Germinal center (tissue), 1 donor: ENCODE data around the gene ARHGEF4.
A peak's percentile ranks its signal among the peaks of the same experiment; 100 is the strongest.

ENCODE experiments used
- DNase-seq: peaks from one replicate; pipeline ENCODE4 v3.0.0; 2012; ENCODE audit warnings: mixed read lengths, low spot score

ARHGEF4 gene

GRCh38 chr2:130818809-130819208 lies 17.9 kb upstream of the ARHGEF4 start:
- DNase-seq, result no peak

DNA sequence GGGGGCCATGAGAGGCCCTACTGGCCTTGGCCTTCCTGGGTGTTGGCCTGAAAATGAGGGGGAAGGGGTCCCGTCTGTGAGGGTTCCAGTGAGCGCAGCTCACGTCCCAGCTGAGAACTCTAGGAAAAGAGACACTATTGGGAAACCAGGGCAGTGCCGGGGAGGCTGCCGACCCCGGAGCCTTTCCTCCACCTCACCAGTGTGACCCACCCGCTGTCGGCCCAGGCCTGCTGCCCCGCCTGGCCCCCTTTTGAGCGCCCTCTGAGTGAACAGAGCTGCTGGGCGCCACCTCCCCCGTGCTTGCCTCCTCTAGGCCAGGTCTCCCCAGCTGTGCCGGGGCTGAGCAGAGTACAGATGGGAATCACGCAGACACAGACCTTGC lies 17.5 kb upstream of the ARHGEF4 start:
- no peak for DNase-seq

DNA sequence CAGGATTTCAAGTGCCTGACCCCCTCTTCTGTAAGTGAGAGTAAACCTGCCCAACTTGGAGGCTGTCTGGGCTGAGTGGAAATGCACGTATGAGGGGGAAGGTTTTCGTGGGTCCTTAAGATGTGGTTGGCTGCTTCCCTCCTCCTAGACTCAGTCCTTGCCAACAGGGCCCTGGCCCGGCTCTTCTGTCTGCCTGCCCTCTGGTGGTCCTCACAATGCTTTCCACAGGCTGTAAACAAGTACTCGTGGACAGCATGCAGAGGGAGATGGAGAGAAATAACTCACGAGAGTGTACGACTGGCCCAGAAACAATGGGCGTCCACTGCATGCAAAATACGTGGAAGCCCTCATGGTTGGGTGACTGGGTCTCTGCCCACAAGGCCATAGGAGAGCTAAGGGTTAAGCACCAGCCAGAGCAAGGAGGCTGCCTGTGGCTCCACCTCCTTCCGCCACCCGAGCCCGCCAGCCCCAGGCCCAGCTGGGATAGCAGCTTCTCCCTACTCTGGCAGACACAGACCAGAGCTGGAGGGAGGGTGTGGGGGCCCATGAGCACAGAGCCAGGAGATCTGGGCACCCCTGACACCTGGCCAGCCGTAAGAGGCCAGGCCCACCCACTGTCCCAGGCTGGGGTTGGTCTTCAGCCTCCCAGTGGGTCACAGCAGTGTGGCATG lies 17.0 kb upstream of the ARHGEF4 start:
- DNase-seq, result no peak

DNA sequence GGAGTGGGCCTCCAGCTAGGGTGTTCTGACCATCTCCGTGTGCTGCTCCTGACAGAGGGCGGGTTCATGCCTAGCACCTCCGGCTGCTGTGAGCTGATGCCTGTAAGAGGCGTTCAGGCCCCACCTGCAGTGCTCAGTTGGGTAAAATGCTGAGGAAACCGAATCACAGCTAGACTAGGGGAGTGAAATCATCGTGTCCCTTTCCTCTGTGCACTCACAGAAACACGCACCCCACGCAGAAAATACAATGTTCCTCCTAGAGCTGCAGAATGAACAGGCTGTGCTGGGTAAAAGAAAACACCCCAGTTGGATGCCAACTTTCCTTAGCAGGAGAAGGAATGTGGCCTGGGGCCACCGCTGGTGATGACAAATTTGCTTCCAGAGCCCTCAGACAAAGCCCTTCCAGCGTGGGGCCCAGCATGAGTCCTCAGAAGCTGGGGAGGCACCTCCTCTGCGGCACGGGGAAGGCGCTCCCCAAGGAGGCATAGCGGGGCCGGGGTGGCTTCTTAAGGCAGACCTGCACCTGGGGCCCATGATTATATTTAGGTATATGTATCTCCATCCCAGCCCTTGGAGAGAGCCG lies 16.3 kb upstream of the ARHGEF4 start:
- no peak for DNase-seq

DNA sequence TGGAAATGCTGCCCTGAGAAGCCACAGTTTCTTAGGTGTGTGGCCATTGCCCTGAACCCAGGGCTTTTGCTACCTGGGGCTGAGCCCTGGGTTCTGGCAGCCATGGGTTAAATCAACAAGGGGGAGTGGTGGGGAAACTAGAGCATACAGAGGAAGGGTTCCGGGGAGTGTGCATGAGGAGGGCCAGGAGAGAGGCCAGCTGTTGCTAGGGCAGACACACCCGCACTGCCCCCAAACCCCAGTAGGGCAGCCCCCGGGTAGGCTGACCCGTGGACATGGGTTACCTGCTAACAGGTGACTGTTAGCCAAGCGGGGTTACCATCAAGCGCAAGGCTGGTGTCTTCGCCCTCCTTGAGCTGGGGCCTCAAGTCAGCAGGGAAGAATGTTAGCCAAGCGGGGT lies 14.8 kb upstream of the ARHGEF4 start:
- no peak for DNase-seq

GRCh38 chr2:130822766-130823165 lies 13.9 kb upstream of the ARHGEF4 start:
- no peak for DNase-seq

GRCh38 chr2:130823171-130823885 lies 13.4 kb upstream of the ARHGEF4 start:
- DNase-seq, result no peak

DNA sequence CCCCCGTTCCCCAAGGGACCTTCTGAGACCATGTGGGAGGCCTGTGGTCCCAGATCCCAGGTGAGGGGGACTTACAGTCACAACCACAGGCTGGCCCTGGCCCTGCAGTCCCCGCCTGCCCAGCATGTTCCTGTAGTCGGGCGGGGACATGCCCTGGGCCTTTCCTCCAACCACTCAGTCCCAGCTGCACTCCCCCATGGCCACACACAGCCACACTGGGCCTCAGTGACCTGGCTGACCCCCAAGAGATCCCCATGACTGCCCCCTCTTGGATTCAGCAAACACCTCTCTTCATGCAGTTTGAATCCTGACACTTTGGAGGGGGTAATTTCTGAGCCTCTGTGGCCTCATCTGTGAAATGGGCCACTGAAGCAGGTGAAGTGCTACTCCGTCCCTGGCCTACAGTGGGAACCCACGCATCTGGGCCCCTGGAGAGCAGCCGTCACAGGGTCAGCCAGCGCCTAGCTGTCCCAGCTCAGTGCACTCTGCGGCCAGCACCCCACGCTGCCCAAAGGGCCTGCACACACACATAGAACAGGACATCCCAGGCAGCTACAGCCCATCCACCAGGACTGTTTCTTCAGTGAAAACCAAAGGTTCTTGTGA lies 12.7 kb upstream of the ARHGEF4 start:
- DNase-seq, result no peak

DNA sequence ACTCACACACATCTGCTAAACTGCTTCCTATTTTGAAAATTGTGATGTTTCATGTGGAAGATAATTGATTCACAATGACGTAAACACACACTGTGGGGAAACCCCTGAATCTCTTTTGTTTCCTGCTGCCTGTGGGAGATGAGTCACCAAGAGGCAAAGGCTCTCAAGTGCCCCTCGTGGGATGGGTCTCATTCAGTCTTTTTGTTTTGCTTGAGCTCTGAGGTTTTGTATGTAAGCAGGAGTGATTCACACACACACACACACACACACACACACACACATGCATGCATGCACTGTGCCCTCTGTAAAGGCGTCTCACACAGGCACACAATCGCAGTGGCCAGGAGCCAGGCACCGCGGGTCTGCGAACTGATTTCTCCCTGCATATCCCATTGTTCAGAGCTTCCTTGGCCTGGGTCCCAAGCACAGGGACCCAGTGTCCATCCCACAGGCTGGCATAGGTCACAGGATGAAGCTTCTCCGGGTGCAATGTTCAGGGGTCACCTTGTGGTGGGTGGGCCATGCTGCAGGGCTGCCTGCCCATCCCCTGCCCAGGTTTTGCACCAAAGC lies 12.1 kb upstream of the ARHGEF4 start:
- DNase-seq, result peak; percentile 44

GRCh38 chr2:130825231-130825965 lies 11.3 kb upstream of the ARHGEF4 start:
- no peak for DNase-seq

GRCh38 chr2:130825966-130826253 lies 10.8 kb upstream of the ARHGEF4 start:
- DNase-seq, result no peak

- no peak for DNase-seq
These were observed 10.3 kb upstream of the ARHGEF4 start for GRCh38 chr2:130826419-130826818.

GRCh38 chr2:130826821-130827501 lies 9.8 kb upstream of the ARHGEF4 start:
- no peak for DNase-seq

- no peak for DNase-seq
These were observed 9.0 kb upstream of the ARHGEF4 start for GRCh38 chr2:130827502-130828251.

DNA sequence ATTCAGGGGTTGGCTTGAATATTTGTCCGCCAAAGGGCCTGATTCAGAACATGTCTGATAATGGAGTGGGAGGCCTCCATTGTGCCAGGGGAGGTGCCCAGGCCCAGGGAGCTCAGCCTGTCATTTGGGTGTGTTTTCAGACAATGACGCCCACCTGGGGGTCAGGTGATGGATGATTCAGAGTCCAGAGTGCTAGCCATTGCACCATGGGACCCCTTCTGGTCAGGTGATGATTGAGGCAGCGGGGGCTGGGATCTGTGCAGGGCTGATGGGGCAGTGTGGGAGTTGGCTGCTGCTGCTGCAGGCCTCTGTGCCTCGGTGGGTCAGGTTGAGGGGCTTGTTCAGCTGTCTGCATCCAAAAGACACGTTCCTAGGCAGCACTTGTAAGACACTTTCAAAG lies 8.3 kb upstream of the ARHGEF4 start:
- DNase-seq, result no peak

DNA sequence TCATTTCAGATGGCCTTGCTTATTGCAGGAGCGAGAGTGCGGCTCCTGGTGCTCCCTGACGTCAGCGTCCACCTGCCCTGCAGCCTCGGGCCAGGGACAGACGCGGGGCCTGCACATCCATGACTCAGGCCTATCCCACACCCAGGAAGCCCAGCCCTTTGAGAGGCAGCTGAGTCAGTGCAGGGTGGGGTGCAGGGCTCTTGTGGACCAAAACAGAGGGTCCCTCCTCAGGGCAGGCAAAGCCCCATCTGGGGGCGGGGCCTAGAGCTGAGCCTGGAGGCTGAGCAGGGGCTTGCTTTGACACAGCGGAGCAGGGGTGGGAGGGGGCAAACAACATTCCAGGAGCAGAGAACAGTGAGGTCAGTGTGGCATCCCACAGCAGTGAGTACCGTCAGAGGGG lies 7.7 kb upstream of the ARHGEF4 start:
- no peak for DNase-seq

DNA sequence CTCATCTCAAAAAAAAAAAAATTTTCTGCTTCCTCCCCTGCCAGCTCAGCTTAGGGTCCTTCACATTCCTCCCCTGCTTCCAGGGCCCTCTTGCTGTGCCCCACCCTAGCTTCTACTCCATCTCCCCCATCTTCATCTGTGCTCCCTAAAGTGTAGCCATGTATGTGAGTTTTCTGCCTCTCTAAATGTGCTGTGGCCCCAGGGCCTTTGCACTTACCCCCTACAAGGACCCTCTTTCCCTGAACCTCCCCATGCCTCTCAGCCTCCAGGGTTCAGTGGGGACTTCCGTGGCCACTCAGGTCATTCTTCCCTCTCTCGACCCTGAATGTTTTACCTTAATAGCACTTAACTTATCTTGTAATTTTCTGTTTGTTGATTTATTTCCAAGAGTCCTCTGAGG lies 6.2 kb upstream of the ARHGEF4 start:
- DNase-seq, result no peak

GRCh38 chr2:130831356-130831755 lies 5.4 kb upstream of the ARHGEF4 start:
- no peak for DNase-seq

DNA sequence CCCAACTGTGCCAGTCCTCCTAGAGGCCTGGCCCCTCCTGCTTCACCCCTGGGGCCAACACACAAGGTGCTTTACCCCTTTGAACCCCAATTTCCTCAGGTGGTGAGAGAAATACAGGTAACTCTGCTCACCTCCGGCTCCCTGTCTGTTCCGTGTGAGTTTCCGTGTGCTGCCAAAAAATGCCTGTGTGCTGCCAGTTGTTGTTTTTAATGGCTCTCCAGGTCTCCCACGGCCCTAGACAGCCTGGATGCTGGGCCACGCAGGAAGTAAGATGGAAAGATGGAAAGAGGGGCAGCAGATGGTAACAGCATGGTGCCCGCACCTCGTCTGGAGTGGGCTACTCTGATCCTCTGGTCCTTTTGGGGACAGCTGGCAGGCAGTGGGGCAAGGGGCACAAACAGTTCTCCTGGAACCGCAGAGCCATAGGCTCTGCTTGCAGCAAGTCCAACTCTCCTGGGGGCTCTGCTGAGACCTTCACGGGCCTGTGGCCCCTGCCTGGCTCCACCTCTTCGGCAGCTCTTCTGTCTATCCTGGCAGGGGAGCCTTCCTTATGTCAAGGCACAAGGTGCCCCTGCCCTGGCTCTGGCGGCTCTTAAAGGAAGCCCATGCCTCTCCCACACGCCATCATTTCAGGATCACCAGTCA lies 4.3 kb upstream of the ARHGEF4 start:
- DNase-seq, result no peak

DNA sequence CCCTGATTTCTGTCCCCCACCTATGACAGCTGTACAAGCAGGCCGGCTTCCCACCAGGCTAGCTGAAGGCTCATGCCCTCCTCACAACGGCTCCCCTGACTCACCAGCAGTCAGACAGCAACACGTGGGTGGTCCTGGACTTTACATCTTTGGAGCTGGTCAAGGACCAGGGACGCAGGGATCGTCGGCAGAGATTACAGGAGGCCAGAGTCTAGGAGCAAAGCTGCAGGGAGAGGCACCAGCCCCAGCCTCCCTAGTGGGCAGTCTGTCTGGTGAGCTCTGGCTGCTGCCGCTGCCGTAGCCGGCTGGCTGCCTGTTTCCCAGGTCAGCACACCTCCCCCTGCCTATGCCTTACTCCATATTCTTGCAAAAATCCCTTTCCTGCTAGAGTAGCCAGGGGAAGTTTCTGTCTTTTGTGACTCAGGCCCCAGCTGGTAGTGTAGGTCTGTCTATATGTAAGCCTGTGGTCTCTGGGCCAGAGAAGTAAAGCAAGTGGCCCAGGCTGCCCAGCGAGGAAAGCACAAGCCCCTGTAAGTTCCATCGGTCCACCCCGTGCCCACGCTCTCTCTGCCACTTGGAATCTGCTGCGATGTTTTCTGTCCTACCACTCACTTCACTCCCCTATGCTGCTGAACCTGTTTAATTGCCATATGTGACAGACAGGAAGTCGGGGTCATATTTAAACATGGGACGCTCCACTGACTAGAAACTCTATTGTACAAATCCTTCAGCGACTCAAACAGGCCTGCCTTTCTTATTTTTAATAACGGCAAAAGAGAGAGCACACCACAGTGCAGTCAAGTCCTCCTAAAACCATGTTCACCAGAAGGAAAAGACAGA lies 2.4 kb upstream of the ARHGEF4 start:
- DNase-seq, result no peak
